Fibroblast of pulmonary artery (primary cell): Measurements from ENCODE around the gene PAOX.

Experiments
- DNase-seq: peaks from one replicate; pipeline ENCODE4 v3.0.0-alpha.2; 2010; ENCODE audit warnings: low read depth
- H3K4me3 ChIP-seq: replicated peaks from 2 replicates; pipeline ENCODE4 v1.5.1; 2011; ENCODE audit warnings: low read depth, mild to moderate bottlenecking, control low read depth, low read length, moderate library complexity
- CTCF ChIP-seq: IDR thresholded peaks from 2 replicates; pipeline ENCODE4 v1.5.1; 2011; ENCODE audit warnings: mild to moderate bottlenecking, control low read depth, low read length, inconsistent platforms; ENCODE audit errors: missing control alignments

PAOX gene

DNA sequence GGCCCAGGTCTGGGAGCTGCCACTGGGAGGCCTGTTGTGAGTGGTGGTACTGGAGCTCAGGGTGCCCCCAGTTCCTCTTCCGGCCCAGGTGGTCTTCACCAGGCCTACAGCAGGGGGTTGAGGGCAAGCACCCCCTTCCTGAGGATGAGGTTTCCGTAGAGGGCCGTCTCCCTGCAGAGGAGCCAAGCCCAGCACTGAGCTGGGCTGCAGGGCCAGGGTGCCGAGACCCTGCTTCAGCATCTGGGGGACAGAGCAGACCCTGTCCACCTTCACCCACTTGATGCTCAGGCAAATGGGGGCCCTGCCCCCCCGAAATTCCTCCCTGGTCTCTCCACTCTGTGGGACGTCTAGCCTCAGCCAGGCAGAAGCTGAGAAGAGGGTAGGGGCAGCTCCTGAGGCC, 23.8 kb upstream of the PAOX start:
- DNase-seq: no peak
- no peak overlapping the region for H3K4me3 ChIP-seq
- no peak for TF ChIP-seq CTCF

GRCh38 chr10:133355991-133356390, 23.1 kb upstream of the PAOX start:
- no peak overlapping the region for H3K4me3 ChIP-seq
- no peak for TF ChIP-seq CTCF
- DNase-seq: no peak

DNA sequence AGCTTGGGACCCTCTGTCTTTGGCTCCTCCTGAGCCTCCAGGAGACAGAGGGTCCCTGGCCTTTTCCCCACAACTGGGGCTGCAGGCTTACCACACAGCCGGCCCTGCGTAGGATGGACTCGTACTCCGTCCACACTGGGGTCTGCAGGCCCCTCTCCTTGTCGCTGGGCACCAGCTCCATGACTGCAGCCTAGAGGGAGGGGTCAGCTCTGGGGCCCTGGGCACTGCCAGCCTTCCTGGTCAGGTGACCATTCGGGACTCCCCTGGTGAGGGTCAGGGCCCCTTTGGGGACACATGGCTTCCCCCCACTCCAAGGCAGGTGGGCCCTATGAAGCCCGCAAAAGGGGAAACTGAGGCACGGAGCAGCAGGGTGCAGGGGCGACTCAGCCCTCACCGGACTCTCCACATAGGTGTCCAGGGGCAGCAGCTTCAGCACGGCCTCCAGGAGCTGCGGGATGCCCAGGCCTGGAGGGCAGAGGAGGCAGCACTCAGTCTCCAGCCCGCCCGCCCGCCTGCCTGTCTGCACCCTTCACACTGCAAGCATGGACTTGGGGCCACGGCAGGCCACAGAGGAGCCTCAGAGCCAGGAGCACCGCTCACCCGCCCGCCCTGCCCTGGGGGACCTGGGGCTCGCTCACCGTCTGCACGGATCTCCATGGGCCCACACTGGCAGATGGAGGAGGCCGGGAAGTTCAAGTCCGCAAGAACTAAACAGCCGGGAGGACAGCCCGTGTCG, 22.3 kb upstream of the PAOX start:
- no peak for DNase-seq
- no peak for TF ChIP-seq CTCF
- H3K4me3 ChIP-seq: peak overlapping the region; percentile 56

DNA sequence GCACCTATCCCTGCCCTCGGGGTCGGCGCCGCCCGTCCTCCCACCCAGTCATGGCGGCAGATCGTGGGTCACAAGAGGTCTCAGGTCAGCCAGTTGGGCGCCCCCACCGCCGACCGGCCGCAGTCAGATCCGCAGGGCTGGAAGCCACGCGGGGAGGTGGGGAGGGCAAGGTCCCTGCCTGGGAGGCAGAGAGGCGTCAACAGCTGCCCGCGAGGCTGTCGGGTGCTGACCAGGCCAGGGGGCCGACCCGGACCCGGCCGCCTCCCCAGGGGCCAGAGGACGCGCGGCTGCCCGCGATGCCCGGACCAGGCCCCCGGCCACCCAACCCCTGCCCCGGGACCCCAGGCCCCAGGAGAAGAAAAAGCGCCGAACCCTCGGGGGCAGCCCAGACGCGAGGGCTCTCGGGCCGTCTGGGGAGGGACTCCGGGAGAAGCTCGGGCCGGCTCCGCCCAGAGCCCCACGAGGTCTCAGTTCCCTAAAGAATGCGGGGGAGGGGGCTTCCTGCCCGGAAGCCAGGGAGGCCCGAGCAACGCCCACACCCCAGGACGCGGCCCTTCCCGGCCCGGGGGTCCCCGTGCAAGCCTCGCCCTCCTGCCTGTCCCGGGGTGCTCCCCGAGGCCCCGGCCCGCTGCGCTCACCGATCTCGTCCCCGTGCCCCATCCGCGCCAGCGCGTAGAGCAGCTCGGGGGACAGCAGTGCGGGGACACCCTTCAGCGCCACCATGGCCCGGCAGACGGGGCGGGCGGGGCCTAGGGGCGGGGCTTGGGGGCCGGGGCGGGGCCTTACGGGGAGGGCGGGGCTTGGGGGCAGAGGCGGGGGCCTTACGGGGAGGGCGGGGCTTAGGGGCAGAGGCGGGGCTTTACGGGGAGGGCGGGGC, 21.5 kb upstream of the PAOX start, which contains the start of gene FUOM:
Gene FUOM (minus strand): TSS at position 735 of the 877 bp plus-strand sequence. CDS start 12 bp downstream, at position 723.
- H3K4me3 ChIP-seq: peak within 1 kb of the TSS; percentile 56
- no peak for TF ChIP-seq CTCF
- peak; percentile 63 for DNase-seq

GRCh38 chr10:133358162-133358924, 20.7 kb upstream of the PAOX start:
- no peak overlapping the region for H3K4me3 ChIP-seq
- no peak for DNase-seq
- TF ChIP-seq CTCF: no peak

DNA sequence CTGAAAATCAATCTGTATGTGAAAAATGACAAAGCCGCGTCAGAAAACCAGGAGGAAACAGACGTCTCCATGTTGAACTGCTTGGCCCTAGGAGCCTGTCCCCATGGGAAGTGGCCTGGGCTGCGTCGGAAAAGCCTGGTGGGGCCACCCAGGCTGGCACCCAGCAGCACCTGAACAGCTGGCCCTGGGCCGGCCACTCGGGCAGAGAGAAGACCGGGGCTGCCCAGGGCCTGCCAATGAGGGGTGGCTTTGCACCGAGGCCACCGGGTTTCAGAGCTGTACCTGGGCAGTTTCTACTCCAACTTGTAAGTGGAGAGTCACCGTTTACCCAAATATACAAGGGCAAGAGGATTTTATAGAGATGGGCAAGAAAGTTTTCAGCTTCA, 20.1 kb upstream of the PAOX start:
- H3K4me3 ChIP-seq: no peak overlapping the region
- no peak for DNase-seq
- no peak for TF ChIP-seq CTCF
